Measurements from ENCODE around the gene GOLGB1. TPM values are rescaled to one million over a fixed set of nuclear protein-coding genes. Genes with fewer than 3 reads are reported as not detected.

Gene GOLGB1
- total RNA-seq, 2 donors from 2014 or later: 56.1 to 66.9 TPM

- DNase-seq: no peak
- no peaks in the 10 kb centered on the region for H3K9me3 ChIP-seq (ENCODE audit: control insufficient read depth, low read length, poor library complexity, severe bottlenecking)
- no peaks in the 10 kb centered on the region for H3K27me3 Mint-ChIP-seq
- no peak overlapping the region for H3K27ac Mint-ChIP-seq
- ATAC-seq: no peak
- peaks cover 28% of the 10 kb centered on the region for H3K4me1 Mint-ChIP-seq
- H3K4me3 Mint-ChIP-seq: peak overlapping the region; percentile 45
- H3K36me3 Mint-ChIP-seq (ENCODE audit: low read depth): peaks cover 5% of the 10 kb centered on the region
Measured at GRCh38 chr3:121735047-121735696, 14.4 kb downstream of the GOLGB1 start.

- H3K36me3 Mint-ChIP-seq (ENCODE audit: low read depth): peaks cover 6% of the 10 kb centered on the region
- no peak overlapping the region for H3K27ac Mint-ChIP-seq
- DNase-seq (no peak), ATAC-seq (no peak)
- H3K4me1 Mint-ChIP-seq: peaks cover 11% of the 10 kb centered on the region
- H3K27me3 Mint-ChIP-seq: no peaks in the 10 kb centered on the region
- H3K9me3 ChIP-seq (ENCODE audit: control insufficient read depth, low read length, poor library complexity, severe bottlenecking): no peaks in the 10 kb centered on the region
- H3K4me3 Mint-ChIP-seq: no peak overlapping the region
Measured at GRCh38 chr3:121730940-121731687, 18.4 kb downstream of the GOLGB1 start.

- ATAC-seq: no peak
- H3K27me3 Mint-ChIP-seq: no peaks in the 10 kb centered on the region
- no peak overlapping the region for H3K4me3 Mint-ChIP-seq
- DNase-seq: no peak
- H3K27ac Mint-ChIP-seq: peak overlapping the region; percentile 53
- H3K36me3 Mint-ChIP-seq (ENCODE audit: low read depth): peaks cover 27% of the 10 kb centered on the region
- H3K9me3 ChIP-seq (ENCODE audit: control insufficient read depth, low read length, poor library complexity, severe bottlenecking): no peaks in the 10 kb centered on the region
- H3K4me1 Mint-ChIP-seq: peaks cover 15% of the 10 kb centered on the region
Measured at GRCh38 chr3:121724130-121724529, 25.4 kb downstream of the GOLGB1 start.

GRCh38 chr3:121723485-121723884 lies 26.1 kb downstream of the GOLGB1 start:
- Mint-ChIP-seq H3K36me3 (ENCODE audit: low read depth) (peaks cover 27% of the 10 kb centered on the region), H3K4me1 (peaks cover 15% of the 10 kb centered on the region), H3K27ac (no peak overlapping the region), H3K27me3 (no peaks in the 10 kb centered on the region), H3K4me3 (no peak overlapping the region)
- no peak for ATAC-seq
- DNase-seq: no peak
- H3K9me3 ChIP-seq (ENCODE audit: control insufficient read depth, low read length, poor library complexity, severe bottlenecking): no peaks in the 10 kb centered on the region

- H3K27me3 Mint-ChIP-seq: no peaks in the 10 kb centered on the region
- ATAC-seq (no peak), DNase-seq (no peak)
- no peak overlapping the region for H3K4me3 Mint-ChIP-seq
- H3K9me3 ChIP-seq (ENCODE audit: control insufficient read depth, low read length, poor library complexity, severe bottlenecking): no peaks in the 10 kb centered on the region
- H3K4me1 Mint-ChIP-seq: peaks cover 22% of the 10 kb centered on the region
- H3K27ac Mint-ChIP-seq: no peak overlapping the region
- peaks cover 26% of the 10 kb centered on the region for H3K36me3 Mint-ChIP-seq (ENCODE audit: low read depth)
Measured at GRCh38 chr3:121722411-121722810, 27.1 kb downstream of the GOLGB1 start.

GRCh38 chr3:121720163-121720562 lies 29.4 kb downstream of the GOLGB1 start:
- no peaks in the 10 kb centered on the region for H3K9me3 ChIP-seq (ENCODE audit: control insufficient read depth, low read length, poor library complexity, severe bottlenecking)
- Mint-ChIP-seq H3K27me3 (no peaks in the 10 kb centered on the region), H3K4me3 (no peak overlapping the region), H3K4me1 (peaks cover 22% of the 10 kb centered on the region), H3K27ac (peak overlapping the region; percentile 78), H3K36me3 (ENCODE audit: low read depth) (peaks cover 25% of the 10 kb centered on the region)
- ATAC-seq: no peak
- DNase-seq: no peak

- Mint-ChIP-seq H3K27me3 (no peaks in the 10 kb centered on the region), H3K4me1 (peaks cover 22% of the 10 kb centered on the region), H3K27ac (peak overlapping the region; percentile 78), H3K4me3 (no peak overlapping the region), H3K36me3 (ENCODE audit: low read depth) (peaks cover 25% of the 10 kb centered on the region)
- DNase-seq (no peak), ATAC-seq (no peak)
- H3K9me3 ChIP-seq (ENCODE audit: control insufficient read depth, low read length, poor library complexity, severe bottlenecking): no peaks in the 10 kb centered on the region
Measured at GRCh38 chr3:121719423-121719822, 30.1 kb downstream of the GOLGB1 start.

GRCh38 chr3:121718205-121718846 lies 31.2 kb downstream of the GOLGB1 start:
- Mint-ChIP-seq H3K27ac (peak overlapping the region; percentile 78), H3K4me1 (peaks cover 22% of the 10 kb centered on the region), H3K36me3 (ENCODE audit: low read depth) (peaks cover 24% of the 10 kb centered on the region), H3K27me3 (no peaks in the 10 kb centered on the region), H3K4me3 (peak overlapping the region; percentile 71)
- DNase-seq: no peak
- ATAC-seq: peak; percentile 89
- H3K9me3 ChIP-seq (ENCODE audit: control insufficient read depth, low read length, poor library complexity, severe bottlenecking): no peaks in the 10 kb centered on the region

GRCh38 chr3:121710347-121710746 lies 39.2 kb downstream of the GOLGB1 start:
- Mint-ChIP-seq H3K27me3 (no peaks in the 10 kb centered on the region), H3K27ac (no peak overlapping the region), H3K4me3 (no peak overlapping the region), H3K36me3 (ENCODE audit: low read depth) (peaks cover 13% of the 10 kb centered on the region), H3K4me1 (peaks cover 10% of the 10 kb centered on the region)
- DNase-seq: no peak
- H3K9me3 ChIP-seq (ENCODE audit: control insufficient read depth, low read length, poor library complexity, severe bottlenecking): no peaks in the 10 kb centered on the region
- ATAC-seq: no peak

GRCh38 chr3:121707531-121708273 lies 41.8 kb downstream of the GOLGB1 start:
- H3K36me3 Mint-ChIP-seq (ENCODE audit: low read depth): peaks cover 9% of the 10 kb centered on the region
- no peak overlapping the region for H3K4me3 Mint-ChIP-seq
- H3K27ac Mint-ChIP-seq: no peak overlapping the region
- no peak for ATAC-seq
- DNase-seq: no peak
- peaks cover 13% of the 10 kb centered on the region for H3K4me1 Mint-ChIP-seq
- no peaks in the 10 kb centered on the region for H3K27me3 Mint-ChIP-seq
- H3K9me3 ChIP-seq (ENCODE audit: control insufficient read depth, low read length, poor library complexity, severe bottlenecking): no peaks in the 10 kb centered on the region

GRCh38 chr3:121705541-121705940 lies 44.0 kb downstream of the GOLGB1 start:
- no peak overlapping the region for H3K27ac Mint-ChIP-seq
- DNase-seq (no peak), ATAC-seq (no peak)
- H3K36me3 Mint-ChIP-seq (ENCODE audit: low read depth): peaks cover 10% of the 10 kb centered on the region
- H3K4me1 Mint-ChIP-seq: peaks cover 10% of the 10 kb centered on the region
- no peaks in the 10 kb centered on the region for H3K27me3 Mint-ChIP-seq
- no peak overlapping the region for H3K4me3 Mint-ChIP-seq
- H3K9me3 ChIP-seq (ENCODE audit: control insufficient read depth, low read length, poor library complexity, severe bottlenecking): no peaks in the 10 kb centered on the region

GRCh38 chr3:121703973-121704372 lies 45.6 kb downstream of the GOLGB1 start:
- no peaks in the 10 kb centered on the region for H3K9me3 ChIP-seq (ENCODE audit: control insufficient read depth, low read length, poor library complexity, severe bottlenecking)
- H3K4me1 Mint-ChIP-seq: peaks cover 5% of the 10 kb centered on the region
- H3K27me3 Mint-ChIP-seq: no peaks in the 10 kb centered on the region
- ATAC-seq: no peak
- H3K36me3 Mint-ChIP-seq (ENCODE audit: low read depth): peaks cover 7% of the 10 kb centered on the region
- no peak for DNase-seq
- H3K4me3 Mint-ChIP-seq: no peak overlapping the region
- no peak overlapping the region for H3K27ac Mint-ChIP-seq

GRCh38 chr3:121698901-121699300 lies 50.6 kb downstream of the GOLGB1 start:
- DNase-seq (no peak), ATAC-seq (no peak)
- H3K9me3 ChIP-seq (ENCODE audit: control insufficient read depth, low read length, poor library complexity, severe bottlenecking): no peaks in the 10 kb centered on the region
- H3K27me3 Mint-ChIP-seq: no peaks in the 10 kb centered on the region
- H3K4me1 Mint-ChIP-seq: peaks cover 2% of the 10 kb centered on the region
- no peak overlapping the region for H3K27ac Mint-ChIP-seq
- peaks cover 16% of the 10 kb centered on the region for H3K36me3 Mint-ChIP-seq (ENCODE audit: low read depth)
- H3K4me3 Mint-ChIP-seq: no peak overlapping the region
